ENCODE data around the gene RNF222.

GRCh38 chr17:8392274-8392673 lies 5.4 kb downstream of the RNF222 start:
- no peak for TF ChIP-seq POLR2AphosphoS5 (IDR thresholded peaks at IDR 0.05; ENCODE audit: borderline replicate concordance, low read depth, low read length)
- no peak for TF ChIP-seq EZH2 (IDR thresholded peaks at IDR 0.05)
